Measurements from ENCODE around the gene INTS4.
A peak's percentile ranks its signal among the peaks of the same experiment; 100 is the strongest.
"Not testable (repeated sequence)": the region's sequence is repeated elsewhere in the genome, so short reads cannot be mapped to it uniquely, and the experiment has no call there.

Gene INTS4, protein sequence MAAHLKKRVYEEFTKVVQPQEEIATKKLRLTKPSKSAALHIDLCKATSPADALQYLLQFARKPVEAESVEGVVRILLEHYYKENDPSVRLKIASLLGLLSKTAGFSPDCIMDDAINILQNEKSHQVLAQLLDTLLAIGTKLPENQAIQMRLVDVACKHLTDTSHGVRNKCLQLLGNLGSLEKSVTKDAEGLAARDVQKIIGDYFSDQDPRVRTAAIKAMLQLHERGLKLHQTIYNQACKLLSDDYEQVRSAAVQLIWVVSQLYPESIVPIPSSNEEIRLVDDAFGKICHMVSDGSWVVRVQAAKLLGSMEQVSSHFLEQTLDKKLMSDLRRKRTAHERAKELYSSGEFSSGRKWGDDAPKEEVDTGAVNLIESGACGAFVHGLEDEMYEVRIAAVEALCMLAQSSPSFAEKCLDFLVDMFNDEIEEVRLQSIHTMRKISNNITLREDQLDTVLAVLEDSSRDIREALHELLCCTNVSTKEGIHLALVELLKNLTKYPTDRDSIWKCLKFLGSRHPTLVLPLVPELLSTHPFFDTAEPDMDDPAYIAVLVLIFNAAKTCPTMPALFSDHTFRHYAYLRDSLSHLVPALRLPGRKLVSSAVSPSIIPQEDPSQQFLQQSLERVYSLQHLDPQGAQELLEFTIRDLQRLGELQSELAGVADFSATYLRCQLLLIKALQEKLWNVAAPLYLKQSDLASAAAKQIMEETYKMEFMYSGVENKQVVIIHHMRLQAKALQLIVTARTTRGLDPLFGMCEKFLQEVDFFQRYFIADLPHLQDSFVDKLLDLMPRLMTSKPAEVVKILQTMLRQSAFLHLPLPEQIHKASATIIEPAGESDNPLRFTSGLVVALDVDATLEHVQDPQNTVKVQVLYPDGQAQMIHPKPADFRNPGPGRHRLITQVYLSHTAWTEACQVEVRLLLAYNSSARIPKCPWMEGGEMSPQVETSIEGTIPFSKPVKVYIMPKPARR

DNA sequence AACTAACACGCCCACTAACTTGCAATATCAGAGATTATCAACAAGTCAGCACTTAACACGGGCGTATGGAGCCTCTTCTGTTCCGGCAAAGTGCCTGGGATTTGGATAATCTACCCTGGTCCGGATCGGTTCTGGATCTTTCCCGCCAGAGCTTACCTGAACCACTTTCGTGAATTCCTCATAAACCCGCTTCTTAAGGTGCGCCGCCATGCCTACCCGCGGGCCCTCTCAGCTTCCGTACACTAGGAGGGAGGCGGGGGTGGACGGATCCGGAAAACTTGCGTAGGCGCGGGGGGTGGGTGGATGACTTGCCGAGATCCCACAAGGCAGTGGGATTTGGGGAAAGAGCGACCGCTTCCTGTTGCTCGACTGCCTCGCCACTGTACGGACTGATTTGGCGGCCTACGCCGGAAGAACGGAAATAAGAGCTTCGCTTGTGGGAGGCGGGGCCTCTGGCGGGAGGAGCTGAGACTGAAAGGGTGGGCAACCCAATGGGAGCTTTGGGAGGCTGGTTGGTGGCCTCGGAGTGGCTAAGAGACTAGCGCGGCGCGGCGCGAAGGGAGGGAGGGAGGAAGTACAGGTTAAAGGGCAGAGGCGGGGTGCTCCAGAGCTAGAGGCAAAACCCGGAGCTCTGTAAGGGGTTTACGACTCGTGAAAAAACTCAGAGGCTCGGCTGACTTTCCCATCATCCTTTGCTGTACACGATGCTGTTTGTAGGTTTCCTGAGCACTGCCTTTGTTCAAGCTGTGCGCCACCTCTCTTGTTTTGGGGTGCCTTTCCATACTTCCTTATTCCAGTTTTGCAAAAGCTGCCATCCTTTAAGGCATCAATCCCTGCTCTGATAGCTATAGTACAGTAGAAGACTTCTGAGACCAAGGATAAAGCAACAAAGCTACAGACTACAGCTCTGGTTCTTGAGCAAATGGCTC lies at the start of gene INTS4:
TSS of gene INTS4 (minus strand) at position 235 of the 929 bp plus-strand sequence. CDS start at position 210, 25 bp downstream.
- TF ChIP-seq, protein P1, sequence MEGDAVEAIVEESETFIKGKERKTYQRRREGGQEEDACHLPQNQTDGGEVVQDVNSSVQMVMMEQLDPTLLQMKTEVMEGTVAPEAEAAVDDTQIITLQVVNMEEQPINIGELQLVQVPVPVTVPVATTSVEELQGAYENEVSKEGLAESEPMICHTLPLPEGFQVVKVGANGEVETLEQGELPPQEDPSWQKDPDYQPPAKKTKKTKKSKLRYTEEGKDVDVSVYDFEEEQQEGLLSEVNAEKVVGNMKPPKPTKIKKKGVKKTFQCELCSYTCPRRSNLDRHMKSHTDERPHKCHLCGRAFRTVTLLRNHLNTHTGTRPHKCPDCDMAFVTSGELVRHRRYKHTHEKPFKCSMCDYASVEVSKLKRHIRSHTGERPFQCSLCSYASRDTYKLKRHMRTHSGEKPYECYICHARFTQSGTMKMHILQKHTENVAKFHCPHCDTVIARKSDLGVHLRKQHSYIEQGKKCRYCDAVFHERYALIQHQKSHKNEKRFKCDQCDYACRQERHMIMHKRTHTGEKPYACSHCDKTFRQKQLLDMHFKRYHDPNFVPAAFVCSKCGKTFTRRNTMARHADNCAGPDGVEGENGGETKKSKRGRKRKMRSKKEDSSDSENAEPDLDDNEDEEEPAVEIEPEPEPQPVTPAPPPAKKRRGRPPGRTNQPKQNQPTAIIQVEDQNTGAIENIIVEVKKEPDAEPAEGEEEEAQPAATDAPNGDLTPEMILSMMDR (IDR thresholded peaks at IDR 0.05; ENCODE audit: low read depth, low read length): no peak; the same call in none of the 2 replicates
- DNase-seq (ENCODE audit: extremely low read depth, low read depth): peak; percentile 99

DNA sequence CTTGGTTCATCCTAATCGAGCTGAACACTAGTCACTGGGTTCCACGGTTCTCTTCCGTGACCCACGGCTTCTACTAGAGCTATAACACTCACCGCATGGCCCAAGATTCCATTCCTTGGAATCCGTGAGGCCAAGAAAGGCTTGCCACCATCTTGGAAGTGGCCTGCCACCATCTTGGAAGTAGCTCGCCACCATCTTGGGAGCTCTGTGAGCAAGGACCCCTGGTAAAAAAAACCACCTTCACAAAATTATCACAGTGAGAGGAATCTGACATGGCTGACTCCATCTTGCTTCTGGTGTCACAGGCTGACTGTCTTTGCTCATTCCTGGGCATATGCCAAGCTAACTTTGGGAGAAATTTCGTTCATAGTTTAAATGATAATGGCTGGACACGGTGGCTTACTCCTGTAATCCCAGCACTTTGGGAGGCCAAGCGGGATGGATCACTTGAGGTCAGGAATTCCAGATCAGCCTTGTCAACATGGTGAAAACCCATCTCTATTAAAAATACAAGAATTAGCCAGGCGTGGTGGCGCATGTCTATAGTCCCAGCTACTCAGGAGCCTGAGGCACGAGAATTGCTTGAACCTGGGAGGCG lies 47.5 kb upstream of the INTS4 start:
- no peak for DNase-seq (ENCODE audit: extremely low read depth, low read depth)
- TF ChIP-seq, protein P1 (IDR thresholded peaks at IDR 0.05; ENCODE audit: low read depth, low read length): no peak

DNA sequence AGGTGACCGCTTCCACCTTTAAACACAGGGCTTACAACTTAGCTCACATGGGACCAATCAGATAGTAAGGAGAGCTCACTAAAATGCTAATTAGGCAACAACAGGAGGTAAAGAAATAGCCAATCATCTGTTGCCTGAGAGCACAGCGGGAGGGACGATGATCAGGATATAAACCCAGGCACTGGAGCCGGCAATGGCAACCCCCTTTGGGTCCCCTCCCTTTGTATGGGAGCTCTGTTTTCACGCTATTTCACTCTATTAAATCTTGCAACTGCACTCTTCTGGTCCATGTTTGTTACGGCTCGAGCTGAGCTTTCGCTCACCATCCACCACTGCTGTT lies 46.9 kb upstream of the INTS4 start:
- DNase-seq (ENCODE audit: extremely low read depth, low read depth): not testable (repeated sequence)

DNA sequence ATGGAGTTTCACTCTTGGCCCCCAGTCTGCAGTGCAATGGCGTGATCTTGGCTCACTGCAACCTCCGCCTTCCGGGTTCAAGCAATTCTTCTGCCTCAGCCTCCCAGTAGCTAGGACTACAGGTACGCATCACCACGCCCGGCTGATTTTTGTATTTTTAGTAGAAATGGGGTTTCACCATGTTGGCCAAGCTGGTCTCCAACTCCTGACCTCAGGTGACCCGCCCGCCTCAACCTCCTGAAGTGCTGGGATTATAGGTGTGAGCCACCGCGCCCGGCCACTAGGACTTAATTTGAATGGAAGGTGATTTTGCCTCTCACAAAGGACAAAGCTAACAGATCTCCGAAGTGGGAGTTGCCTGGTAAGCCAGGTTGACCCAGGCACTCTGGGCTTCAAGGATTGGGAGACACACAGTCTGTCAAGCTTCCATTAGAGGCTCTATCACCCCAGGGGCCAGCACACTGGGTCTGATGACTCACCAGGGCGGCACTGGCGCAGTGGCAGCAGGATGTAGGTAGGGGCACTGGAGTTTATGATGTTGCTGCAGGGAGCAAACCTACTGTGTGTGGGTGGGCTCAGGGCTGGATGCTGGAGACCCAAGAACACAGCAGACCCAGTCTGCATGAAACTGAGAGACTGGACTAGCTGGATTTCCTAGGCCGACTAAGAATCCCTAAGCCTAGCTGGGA lies 46.4 kb upstream of the INTS4 start:
- no peak for DNase-seq (ENCODE audit: extremely low read depth, low read depth)
- TF ChIP-seq, protein P1 (IDR thresholded peaks at IDR 0.05; ENCODE audit: low read depth, low read length): no peak

DNA sequence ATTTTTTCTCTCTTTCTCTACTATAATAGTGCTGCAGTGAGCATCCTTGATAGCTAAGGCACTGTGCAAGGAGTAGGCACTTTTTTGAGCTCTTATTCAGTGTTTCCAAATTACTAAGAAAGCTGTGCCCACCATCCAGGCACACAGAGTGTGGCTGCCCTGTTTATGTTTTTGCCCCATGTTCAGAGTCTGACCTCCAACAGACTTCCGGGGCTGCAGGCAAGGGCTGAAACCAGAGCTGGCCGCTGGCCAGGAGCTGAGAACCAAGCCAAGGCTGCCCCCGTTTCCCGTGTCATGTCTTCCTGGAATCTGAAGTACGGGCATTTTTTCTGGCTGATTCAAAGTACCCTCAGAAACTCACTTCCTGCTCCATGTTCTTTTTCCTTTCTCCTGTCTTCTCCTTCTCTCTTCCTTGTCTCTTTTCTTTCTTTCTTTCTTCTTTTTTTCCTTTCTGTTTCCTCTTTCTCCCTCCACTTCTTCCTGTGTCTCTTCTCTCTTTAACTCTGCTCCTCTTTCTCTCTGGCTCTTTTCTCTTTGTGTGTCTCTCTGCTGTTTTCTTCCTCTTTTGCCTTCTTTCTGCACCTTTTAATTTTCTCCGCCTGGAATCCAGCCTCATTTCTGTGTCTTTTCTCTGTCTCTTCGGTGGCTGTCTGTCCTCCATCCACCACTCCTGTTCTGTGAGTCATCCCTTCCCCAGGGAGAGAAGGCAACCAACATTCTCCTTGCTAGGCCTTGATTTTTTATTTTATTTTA lies 45.6 kb upstream of the INTS4 start:
- TF ChIP-seq, protein P1 (IDR thresholded peaks at IDR 0.05; ENCODE audit: low read depth, low read length): no peak
- peak; percentile 54 for DNase-seq (ENCODE audit: extremely low read depth, low read depth)

DNA sequence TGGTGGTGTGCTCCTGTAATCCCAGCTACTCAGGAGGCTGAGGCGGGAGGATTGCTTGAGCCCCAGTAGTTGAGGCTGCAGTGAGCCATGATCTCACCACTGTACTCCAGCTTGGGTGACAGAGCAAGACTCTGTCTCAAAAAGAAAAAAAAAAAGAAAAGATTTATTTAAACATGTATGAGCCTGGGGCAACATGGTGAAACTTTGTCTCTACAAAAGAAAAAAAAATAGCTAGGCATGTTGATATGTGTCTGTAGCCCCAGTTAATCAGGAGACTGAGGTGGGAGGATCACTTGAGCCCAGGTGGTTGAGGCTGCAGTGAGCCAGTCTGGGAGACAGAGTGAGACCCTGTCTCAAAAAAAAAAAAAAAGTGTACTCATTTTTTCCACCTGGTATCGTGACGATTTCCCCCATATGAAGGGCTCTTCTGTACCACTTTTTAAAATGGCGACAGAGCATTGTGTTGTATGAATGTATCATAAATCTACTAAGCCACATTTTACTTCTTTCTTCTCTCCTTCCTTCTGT lies 45.0 kb upstream of the INTS4 start:
- no peak for DNase-seq (ENCODE audit: extremely low read depth, low read depth)
- TF ChIP-seq, protein P1 (IDR thresholded peaks at IDR 0.05; ENCODE audit: low read depth, low read length): no peak

Measured in AG09319 (cell line).